Left renal pelvis (tissue), 4 donors: ENCODE data around the gene MYO1B. TPM values are rescaled to one million over a fixed set of nuclear protein-coding genes. Genes with fewer than 3 reads are reported as not detected.

ENCODE experiments used
- DNase-seq, 4 donors: peaks; one replicate each; pipeline ENCODE4 v3.0.0-alpha.2; 2013; ENCODE audit warnings: low read depth in 4 of 4, low spot score in 3 of 4
- polyA plus RNA-seq, 4 donors: library from polyadenylated mRNA; unstranded; fragments of 120-200 nt; gene quantifications; one replicate each; pipeline ENCODE4 v1.2.1, GENCODE V29; 2013; ENCODE audit not compliant: insufficient read length in 4 of 4

Gene MYO1B
- polyA plus RNA-seq, 4 donors = 65.5 to 137 (median 105) TPM

DNA sequence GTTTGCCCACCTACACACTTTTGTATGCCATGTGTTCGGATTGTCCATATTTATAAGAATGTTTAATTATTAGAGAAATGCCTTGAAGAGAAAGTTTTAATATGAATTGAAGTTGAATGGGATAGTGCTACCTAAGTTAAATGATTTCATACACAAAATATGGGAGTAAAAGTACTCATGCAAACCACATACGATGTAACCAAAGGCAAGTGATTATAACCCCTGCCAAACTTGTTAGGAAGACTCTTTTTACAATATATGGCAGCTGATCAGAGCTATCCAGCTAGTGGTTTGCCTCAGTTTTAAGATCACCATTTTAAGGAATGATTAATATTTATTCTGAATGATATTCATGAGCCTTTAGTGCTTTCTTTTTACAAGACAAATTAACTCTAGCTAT is 106.7 kb downstream of the MYO1B start:
- no peak for DNase-seq

DNA sequence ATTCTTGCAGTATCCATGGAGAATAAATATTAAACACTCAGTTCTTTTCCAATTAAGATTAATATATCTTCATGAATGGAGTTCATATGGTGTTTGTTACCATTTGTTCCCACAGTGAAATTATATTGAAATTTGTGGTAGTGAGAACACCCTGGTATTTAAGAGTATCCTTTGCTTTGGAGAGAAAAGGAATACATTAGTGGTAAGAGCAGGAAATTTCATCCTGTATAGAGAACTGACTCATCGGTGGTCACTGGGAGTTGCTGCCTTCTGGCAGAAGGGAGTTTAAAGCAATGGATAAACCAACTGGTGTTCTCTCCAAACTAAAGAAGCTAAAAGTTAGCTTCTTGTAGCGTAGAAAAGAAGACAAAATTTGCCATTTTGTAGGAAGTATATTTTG is 107.3 kb downstream of the MYO1B start:
- no peak for DNase-seq

DNA sequence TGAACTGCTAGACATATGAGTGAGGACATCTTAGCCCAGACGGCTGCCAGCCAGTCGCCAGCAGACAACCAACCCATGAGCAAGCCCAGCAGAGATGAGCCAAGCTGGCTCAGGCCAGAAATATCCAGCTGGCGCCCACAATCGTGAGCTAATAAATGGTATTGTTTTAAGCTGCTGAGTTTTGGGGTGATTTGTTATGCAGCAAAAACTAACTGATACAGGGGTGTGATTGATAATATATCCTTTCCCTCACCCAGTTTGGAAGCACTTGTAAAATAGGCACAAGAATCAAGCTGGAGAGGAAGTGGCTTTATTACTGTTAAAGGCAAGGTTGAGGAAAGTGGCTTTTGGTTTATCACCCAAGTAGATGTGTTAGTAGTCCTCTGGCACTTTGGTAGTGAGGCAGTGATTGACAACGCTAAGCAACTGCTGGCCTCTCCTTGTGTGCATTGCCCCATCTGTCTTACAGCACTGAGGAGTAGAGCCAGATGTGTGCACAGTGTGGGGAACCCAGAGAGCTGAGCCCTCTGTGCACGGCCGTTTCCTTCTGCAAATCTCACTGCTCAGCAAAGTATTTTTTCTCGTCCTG is 110.1 kb downstream of the MYO1B start:
- DNase-seq = no peak

DNA sequence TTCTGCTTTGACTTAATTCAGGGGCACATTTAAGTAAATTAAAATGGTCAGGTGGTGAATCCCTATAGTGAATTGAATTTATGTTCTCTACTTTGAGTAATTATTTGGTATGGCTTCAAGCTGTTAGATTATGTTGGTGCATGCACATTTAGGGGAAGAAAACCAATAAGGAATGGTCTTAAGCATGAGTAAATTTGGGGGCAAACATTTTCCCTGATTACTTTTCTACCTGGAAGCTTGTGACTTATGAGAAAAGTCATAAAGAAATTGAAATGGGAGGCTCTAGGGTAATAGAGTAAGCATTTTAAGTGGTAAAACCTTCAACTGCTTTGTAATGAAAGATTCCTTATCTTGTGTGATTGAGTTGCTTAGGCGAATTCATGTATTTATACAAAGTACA is 112.5 kb downstream of the MYO1B start:
- DNase-seq = no peak

DNA sequence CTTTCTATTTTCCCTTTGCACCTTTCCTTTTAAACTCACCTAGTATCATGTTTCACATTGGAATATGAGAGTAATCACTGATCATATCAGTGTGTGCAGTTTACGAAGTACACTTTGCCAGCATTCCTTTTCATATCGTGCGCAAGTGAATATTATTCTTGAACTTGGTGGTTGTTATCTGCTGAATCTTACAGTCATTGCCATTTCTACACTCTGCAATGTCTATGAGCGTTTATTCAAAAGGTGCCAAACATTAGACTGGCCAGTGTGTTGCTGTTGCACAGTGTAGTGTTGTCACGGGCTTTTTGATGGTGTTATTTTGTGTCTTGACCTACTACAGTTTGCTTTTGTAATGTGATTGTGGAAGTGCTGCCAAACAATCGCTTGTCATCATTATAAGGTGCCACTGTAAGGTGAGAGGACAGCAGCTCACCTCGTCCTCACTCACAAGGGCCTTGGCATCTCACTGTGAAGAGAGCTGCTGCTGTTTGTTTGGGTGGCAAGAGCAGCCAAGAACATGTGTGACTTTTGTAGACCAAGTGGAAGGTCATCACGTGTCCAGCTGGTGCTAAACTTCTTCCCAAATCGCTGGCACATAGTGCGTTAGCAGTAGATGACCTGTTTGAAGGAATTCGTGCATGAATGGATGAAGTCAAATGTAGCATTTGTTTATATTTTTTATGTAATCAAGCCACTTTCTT is 113.3 kb downstream of the MYO1B start:
- no peak for DNase-seq

DNA sequence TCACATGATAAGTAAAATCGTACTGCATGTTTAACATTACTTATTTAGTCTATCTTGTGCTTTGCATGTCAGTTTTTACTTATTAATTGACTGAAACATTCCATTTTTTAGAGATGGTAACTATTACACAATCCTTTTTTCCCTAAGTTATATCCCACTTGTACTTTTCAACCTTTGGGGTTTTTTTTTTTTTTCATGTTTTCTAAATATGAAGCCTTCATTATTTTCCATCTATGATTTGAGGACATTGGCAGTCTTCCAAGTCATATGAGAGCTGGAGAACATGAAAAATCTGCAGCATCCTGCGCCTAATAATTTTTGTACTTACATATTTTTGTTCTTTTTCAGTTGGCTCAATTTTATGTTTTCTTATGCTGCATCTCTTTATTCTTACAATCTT is 113.9 kb downstream of the MYO1B start:
- DNase-seq = peak in 1 of 4 donors; percentile 10

DNA sequence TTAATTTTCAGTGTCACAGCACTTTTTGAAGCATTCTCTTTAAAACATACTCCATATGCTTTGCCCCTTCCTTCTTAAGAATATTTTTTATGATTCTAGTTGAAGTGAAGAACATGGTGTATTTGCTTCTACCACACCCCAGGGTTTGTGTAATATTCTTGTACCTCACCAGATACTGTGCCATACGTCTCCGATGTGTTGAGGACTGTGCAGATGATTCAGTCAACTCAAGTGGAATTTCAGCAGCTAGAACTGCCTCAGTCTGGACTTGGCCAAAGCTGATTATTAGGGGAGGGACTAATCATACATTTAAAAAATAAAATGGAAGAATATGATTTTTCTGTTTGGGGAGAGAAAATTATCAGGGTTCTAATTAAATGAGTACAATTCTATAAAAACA is 115.7 kb downstream of the MYO1B start:
- DNase-seq = no peak

DNA sequence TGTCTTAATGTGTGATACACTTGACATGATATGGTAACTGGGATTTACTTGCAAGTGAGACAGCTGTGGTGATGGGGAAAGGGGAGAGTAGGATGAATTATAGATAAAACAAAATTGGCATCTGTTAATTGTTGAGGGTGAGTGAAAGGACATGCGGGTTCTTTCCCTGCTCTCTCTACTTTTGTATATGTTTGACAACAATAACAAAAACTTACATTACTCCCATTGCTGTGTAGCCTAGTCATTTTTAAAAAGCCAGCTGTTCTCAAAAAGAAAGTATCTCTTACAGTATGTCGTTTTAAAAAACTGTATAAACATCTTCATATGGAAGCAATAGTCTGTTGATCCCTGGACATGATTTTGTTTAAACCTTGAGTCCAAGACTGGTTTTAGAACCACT is 117.6 kb downstream of the MYO1B start:
- no peak for DNase-seq

DNA sequence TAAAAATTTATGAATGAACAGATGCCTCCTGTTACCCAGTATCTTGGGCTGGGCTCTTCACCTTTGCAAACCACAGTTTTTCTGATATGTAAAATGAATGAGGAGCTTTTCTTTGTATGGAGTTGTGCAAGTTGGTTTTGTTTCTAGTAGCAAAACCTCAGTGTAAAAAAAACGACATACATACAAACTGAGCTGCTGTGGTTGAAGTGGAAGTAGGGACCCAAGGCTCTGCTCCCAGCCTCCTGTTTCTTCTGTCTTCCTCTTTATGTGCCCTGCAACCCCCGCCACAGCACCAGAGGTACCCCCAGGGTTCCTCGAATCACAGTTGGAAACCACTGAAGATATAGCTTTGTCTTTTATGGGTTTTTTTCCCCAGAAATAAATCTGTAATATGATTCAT is 118.1 kb downstream of the MYO1B start:
- no peak for DNase-seq

DNA sequence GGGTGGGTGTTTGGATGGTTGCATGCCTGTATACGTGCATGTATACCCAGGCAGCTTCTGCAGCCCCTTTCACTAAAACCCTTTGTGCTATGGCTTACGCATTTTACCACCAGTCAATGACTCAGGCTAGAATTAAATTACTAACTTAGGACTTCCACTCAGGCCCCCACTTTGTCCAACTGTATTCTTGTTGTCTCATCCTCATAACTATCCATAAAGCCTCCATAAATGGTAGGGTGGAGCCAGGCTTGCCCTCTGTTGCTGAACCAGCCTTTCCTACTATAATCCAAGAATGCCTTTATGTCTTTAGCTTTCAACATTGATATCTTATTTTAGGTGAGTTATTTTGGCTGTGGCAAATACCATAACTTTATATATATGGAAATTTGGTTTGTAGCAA is 119.9 kb downstream of the MYO1B start:
- no peak for DNase-seq

DNA sequence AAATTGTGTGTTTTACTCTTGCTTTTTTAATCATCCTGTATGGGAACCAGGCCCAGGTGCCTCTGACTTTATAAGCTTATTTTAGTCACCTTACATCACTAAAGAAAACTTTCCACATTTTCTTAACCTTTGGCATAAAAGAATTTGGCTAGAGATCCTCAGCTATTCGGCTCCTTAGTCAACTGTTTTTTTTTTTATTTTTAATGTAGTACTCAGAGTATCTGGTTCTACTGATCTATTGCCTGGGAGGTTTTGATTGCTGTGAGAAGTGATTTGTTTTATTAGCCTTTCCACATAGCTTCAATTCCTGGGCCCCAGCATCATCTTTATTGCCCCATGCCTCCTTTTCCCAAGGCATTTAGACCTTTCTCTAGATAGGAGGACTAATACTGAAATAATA is 121.0 kb downstream of the MYO1B start:
- no peak for DNase-seq

DNA sequence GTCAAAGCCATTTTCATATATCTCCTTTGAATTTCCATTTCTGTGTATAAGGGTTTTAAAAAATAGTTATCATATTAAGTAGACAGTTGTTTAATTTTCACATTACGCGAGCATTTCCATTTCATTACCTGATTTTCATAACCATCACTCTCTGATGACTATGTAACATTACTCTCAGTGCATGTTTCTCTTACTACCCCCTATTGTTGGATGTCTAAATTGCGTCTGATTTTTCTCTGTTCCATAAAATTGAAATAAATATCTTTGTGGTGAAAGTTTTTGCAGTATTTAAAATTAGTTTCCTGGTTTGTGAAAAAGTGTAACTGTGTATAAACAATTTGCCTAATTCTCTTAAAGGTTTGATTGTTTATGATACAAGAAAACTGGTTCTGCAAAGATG is 123.8 kb downstream of the MYO1B start:
- no peak for DNase-seq

DNA sequence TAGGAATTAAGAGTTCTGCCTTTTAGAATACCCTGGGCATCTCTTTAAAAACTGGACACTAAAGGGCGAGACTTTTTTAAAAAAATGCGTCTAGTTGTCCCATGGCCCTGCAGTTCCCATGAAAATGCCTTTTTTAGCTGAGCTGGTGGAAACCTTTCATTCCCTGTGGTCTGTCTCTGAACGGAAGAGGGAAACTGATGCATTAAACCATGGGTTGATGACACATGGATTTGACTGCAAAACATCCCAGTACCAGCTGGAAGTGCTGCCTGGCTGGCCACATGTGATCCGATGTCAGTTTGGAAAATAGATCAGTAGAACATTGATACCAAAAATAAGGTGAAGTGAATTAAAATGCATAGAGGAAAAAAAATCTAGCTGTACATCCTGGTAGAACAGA is 129.2 kb downstream of the MYO1B start:
- DNase-seq = no peak

DNA sequence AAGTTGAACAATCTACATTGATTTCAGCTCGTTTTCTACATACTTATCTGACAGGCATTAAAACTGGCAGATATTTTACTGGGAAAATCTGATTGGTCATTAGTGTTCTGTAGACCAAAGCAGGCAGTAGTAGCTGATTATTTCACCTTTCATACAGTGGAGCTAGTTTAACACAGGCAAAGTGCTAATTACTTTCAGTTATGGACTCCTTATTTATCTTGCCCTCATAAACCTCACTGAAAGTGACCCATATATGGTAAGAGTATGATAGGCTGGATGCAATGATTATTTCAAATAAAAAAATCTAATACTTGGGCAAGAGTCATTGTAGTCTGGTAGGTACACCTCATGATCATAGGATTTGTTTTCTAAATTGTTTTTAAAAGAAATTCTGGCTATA is 129.7 kb downstream of the MYO1B start:
- no peak for DNase-seq

DNA sequence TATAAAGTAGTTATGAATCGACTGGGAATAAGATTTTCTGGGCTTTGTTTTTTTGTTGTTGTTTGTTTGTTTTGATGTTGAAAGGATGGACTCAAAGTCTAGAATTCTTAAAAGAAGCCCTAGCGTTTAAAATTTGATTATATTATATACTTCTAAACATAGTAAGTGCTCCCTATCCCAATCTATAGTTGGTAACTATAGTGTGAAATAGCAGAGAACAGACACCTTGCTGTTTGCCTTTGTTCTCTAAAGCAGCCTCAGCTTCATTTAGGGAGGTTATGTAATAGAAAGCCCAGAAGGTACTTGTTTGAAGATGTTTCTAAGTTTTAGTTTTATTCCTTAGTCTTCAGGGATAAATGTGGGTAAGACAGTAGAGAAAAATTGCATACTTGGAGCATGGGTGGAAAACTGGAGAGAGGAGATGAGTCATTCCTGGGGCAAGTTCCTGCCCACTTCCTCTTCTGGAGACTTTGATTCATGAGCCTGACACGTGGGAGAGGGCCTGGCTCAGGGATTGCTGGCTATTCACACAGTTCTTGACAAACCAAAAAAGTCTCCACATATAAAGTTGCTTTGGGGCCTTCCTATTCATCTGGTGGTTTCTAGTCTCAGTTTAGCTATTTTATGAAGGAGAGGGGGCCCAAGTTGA is 131.9 kb downstream of the MYO1B start:
- peak; percentile 27 to 56 (median 40) for DNase-seq

DNA sequence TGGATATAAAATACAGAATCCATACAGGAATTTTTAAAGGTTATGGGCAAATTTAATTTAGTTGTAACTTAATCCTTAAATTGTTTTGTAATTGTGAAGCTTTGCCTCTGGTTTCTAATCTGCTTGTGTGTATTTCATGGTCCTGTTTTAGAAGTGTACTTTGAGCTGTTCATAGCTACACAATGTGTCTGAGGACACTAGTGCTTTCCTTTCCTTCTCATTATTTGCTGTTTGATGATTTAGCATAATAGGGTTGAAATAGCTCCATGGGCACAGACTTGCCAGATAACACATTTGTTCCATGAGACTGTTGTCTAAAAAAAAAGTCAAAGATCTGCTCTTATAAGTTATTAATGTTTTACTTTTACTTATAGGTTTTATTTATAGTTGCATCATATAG is 134.2 kb downstream of the MYO1B start:
- no peak for DNase-seq

DNA sequence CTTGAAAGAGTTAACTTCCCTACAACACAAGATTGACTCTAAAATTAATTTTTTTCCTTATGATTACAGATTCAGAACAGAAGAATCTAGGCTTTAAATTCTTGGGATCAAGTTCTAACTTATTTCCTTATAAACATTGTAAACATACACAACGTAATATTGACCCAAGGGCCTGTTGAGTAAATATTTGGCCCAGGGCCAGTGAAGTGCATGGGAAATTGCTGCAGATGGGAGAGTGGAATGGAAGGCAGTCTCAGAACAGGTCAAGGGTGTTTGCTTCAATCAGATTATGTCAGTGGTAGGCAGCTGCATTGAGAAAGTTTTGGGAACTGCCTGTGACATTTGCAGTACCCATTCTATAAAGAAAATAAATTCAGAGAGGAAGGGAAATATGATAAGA is 137.6 kb downstream of the MYO1B start:
- DNase-seq = no peak

DNA sequence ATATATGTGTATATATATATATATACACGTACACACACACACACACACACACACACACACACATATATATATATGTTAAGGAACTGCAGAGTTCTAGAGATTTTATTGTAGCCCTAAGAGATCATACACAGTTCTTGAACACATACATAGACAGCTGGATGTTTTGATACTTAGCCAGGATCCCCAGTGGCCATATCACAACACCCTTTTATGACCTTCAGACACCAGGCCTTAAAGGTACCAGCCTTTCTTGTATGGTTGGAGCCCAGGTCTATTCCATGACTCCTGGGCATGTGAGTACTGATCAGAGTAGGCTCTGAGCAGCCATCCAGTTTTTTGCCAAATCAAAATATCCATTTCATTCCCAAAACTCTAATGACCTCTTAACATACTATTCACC is 138.3 kb downstream of the MYO1B start:
- DNase-seq = no peak

DNA sequence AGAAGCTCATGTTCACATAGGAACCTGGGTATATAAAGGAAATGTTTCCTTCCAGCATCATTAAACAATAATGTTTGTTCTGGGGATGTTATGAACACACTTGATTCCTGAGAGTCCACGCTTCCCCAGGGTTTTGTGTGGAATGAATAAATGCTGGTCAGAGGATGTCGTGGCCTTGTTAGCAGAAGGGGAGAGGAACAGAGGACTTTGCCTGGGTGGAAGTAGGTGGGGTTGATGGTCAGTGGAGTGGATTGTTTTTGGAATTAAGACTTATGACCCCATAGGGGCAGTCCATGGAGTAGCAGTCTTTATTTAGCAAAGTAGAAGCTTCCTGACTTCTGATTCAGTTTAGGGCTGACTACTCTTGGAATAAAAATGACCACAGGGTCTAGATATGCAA is 139.6 kb downstream of the MYO1B start:
- no peak for DNase-seq

DNA sequence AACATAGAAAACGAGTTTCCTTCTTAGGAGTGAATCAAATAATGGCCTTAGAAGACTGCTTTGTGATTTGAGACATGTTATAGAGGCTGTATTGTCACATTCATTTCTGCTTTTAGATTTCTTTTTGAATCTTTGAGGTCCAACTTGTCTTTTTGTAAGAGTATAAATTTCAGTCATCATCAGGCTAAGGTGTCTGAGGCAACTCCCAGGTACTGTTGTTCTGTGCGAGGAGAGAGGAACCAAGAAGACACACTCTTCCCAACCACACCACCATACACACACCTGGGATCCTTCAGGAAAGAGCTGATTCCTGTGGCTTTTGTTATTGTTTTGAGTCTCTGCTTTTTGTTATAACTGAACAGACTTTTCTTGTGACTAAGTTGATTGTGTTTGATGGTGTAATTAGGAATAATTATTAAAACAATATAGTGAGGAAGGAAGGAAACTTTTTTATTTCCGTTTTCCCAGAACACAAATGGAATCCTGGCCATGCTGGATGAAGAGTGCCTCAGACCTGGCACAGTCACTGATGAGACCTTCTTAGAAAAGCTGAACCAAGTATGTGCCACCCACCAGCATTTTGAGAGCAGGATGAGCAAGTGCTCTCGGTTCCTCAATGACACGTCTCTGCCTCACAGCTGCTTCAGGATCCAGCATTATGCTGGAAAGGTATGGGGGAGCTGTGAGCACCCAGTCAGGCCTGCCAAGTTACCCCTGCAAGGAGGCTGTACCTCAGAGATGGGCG is 140.4 kb downstream of the MYO1B start:
- no peak for DNase-seq

DNA sequence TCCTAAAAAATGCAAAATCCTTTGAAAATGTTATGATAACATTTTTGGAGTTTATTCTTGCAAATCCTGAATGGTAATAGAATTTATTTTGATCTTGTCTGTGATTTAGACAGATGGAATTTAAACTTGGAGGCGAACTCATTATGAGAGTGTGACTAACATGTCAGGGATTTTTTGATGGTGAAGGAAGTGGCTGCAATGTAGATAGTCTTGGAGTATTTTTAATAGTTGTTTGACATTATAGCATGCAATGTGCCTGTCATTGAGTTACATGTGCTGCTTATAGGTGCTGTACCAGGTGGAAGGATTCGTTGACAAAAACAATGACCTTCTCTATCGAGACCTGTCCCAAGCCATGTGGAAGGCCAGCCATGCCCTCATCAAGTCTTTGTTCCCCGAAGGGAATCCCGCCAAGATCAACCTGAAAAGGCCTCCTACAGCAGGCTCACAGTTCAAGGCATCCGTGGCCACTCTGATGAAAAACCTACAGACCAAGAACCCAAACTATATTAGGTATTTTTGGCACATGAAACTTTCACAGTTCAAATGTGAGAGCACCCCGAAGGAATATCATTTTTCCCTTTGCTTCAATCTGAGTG is 141.8 kb downstream of the MYO1B start:
- no peak for DNase-seq
